HCEC 1CT (cell line): Measurements from ENCODE around the gene BPIFB2.
"Not testable (repeated sequence)": the region's sequence is repeated elsewhere in the genome, so short reads cannot be mapped to it uniquely, and the experiment has no call there.

Source experiments
- DNase-seq: peaks from one replicate; pipeline ENCODE4 v3.0.0-alpha.2; 2017

BPIFB2 gene

GRCh38 chr20:33007376-33008335 is at the start of gene BPIFB2:
Gene BPIFB2 (plus strand): TSS chr20:33007704. CDS start chr20:33008575, 871 bp downstream.
- no peak for DNase-seq

GRCh38 chr20:32958574-32958973 is 48.9 kb upstream of the BPIFB2 start:
- DNase-seq = no peak

GRCh38 chr20:32959351-32960221 is 47.9 kb upstream of the BPIFB2 start:
- no peak for DNase-seq

GRCh38 chr20:32960222-32960518 is 47.3 kb upstream of the BPIFB2 start:
- DNase-seq = no peak

- DNase-seq = no peak
Observed at GRCh38 chr20:32960849-32961731, 46.4 kb upstream of the BPIFB2 start.

GRCh38 chr20:32962053-32962452 is 45.5 kb upstream of the BPIFB2 start:
- no peak for DNase-seq

- DNase-seq = not testable (repeated sequence)
Observed at GRCh38 chr20:32962646-32963045, 44.9 kb upstream of the BPIFB2 start.

GRCh38 chr20:32963176-32963575 is 44.3 kb upstream of the BPIFB2 start:
- DNase-seq = no peak

GRCh38 chr20:32964575-32964974 is 42.9 kb upstream of the BPIFB2 start:
- DNase-seq = no peak

GRCh38 chr20:32965115-32965514 is 42.4 kb upstream of the BPIFB2 start:
- no peak for DNase-seq

- no peak for DNase-seq
Observed at GRCh38 chr20:32965581-32966373, 41.7 kb upstream of the BPIFB2 start.

GRCh38 chr20:32966382-32966781 is 41.1 kb upstream of the BPIFB2 start:
- no peak for DNase-seq

- no peak for DNase-seq
Observed at GRCh38 chr20:32966881-32967781, 40.4 kb upstream of the BPIFB2 start.

GRCh38 chr20:32967961-32968457 is 39.5 kb upstream of the BPIFB2 start:
- no peak for DNase-seq

GRCh38 chr20:32968478-32969241 is 38.8 kb upstream of the BPIFB2 start:
- no peak for DNase-seq

GRCh38 chr20:32969356-32970114 is 38.0 kb upstream of the BPIFB2 start:
- DNase-seq = no peak

- no peak for DNase-seq
Observed at GRCh38 chr20:32970115-32970972, 37.2 kb upstream of the BPIFB2 start.

- DNase-seq = no peak
Observed at GRCh38 chr20:32970973-32971300, 36.6 kb upstream of the BPIFB2 start.
